GM12865 (cell line): ENCODE results near the gene TRNP1.
A peak's percentile ranks its signal among the peaks of the same experiment; 100 is the strongest.

Experiments
- DNase-seq: peaks from one replicate; pipeline ENCODE4 v3.0.0; 2010; ENCODE audit warnings: low read depth
- H3K4me3 ChIP-seq: 2 replicates; pipeline ENCODE4 v1.5.1; 2011; ENCODE audit warnings: mild to moderate bottlenecking, low read depth, low read length, control low read depth
- TF ChIP-seq, protein P1 (sequence below): IDR thresholded peaks from 2 replicates; pipeline ENCODE4 v1.5.1; 2011; ENCODE audit warnings: low read length, control low read depth, low read depth, inconsistent platforms; ENCODE audit not compliant: insufficient read depth; ENCODE audit errors: missing control alignments

Gene TRNP1

DNA sequence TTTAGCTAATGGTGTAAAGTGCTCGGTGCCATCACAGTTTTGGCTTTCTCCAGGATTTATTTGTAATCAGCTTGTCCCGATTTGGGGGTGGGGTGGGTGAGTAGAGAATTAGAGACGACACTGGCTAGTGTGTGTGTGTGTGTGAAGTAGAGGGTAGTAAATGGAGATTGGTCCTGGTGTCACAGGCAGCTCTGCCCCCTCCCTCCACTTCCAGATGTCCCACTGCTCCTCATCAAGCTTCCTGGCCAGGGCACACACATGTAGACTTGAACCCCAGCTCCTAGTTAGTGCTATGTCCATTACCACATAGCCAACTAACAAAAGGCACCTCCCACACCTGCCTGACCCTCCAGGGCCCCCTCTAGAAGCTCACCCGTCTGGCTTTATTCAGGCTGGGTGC, 3.2 kb downstream of the TRNP1 start:
- H3K4me3 ChIP-seq: no peak overlapping the region

DNA sequence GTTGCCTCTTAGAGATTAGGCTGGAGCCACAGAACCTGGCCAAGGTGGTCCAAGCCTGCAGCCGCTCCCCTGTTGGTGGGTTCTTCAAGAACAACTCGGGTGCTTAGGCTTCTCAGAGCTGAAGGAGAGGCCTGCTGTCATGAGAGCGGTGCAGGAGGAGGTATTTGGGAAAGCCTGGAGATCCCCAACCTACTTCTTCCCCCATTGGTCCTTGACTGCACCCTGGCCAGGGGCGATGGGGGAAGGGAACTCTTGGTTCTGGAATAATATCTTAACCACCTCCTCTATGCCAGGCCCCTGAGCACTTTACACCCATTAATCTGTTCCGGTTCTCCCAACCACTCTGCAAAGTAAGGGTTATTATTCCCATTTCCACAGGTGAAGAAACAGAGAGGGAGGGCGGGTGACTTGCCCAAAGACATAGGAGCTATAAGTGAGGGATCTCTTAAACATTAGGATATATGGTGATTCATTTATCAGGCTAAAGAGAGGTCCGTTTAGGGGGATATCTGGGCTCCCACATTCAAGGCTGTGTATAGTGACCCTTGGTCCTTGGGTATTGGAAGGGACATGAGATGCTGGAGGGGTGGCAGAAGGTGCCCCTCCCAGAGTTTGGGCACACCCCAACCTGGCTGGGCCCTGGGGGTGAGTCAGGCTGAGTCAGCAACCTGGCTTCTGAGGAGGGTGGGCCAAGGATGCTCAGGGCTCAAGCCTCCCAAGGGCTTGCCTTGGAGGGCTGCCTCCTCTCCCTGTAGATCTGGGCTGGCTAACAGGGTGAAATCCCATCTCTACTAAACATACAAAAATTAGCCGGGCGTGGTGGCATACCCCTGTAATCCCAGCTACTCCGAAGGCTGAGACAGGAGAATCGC, 5.2 kb downstream of the TRNP1 start:
- TF ChIP-seq, protein P1, sequence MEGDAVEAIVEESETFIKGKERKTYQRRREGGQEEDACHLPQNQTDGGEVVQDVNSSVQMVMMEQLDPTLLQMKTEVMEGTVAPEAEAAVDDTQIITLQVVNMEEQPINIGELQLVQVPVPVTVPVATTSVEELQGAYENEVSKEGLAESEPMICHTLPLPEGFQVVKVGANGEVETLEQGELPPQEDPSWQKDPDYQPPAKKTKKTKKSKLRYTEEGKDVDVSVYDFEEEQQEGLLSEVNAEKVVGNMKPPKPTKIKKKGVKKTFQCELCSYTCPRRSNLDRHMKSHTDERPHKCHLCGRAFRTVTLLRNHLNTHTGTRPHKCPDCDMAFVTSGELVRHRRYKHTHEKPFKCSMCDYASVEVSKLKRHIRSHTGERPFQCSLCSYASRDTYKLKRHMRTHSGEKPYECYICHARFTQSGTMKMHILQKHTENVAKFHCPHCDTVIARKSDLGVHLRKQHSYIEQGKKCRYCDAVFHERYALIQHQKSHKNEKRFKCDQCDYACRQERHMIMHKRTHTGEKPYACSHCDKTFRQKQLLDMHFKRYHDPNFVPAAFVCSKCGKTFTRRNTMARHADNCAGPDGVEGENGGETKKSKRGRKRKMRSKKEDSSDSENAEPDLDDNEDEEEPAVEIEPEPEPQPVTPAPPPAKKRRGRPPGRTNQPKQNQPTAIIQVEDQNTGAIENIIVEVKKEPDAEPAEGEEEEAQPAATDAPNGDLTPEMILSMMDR: no peak
- DNase-seq: no peak
- no peak overlapping the region for H3K4me3 ChIP-seq

More for the DNA sequence above, 3.2 kb downstream of the TRNP1 start:
- DNase-seq: no peak
- TF ChIP-seq, protein P1: no peak

DNA sequence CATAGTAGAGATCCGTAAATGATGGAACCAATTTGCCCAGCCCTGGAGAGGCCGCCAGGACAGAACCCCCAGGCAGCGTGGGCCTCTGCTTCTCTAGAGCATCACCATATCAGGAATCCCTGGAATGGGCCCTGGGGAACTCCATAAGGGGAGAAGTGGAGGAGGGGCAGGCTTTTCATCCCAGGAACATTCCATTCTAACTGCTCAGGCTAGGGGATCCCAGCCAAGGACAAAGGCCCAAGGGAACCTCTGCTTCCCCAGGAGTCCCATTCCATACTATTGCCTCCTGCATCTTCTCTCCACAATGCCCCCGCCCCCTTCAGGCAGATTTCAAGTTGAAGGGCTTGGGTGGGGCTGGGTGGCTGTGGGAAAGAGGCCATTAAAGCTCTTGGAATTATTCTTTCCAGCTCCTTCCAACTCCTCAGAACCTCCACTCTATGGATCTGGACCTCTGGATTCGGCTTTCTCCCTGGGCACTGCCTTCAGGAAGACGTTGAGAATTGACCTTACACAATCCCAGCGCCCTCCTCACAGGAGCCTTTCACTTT, 6.0 kb downstream of the TRNP1 start:
- TF ChIP-seq, protein P1: no peak
- DNase-seq: no peak
- H3K4me3 ChIP-seq: no peak overlapping the region

DNA sequence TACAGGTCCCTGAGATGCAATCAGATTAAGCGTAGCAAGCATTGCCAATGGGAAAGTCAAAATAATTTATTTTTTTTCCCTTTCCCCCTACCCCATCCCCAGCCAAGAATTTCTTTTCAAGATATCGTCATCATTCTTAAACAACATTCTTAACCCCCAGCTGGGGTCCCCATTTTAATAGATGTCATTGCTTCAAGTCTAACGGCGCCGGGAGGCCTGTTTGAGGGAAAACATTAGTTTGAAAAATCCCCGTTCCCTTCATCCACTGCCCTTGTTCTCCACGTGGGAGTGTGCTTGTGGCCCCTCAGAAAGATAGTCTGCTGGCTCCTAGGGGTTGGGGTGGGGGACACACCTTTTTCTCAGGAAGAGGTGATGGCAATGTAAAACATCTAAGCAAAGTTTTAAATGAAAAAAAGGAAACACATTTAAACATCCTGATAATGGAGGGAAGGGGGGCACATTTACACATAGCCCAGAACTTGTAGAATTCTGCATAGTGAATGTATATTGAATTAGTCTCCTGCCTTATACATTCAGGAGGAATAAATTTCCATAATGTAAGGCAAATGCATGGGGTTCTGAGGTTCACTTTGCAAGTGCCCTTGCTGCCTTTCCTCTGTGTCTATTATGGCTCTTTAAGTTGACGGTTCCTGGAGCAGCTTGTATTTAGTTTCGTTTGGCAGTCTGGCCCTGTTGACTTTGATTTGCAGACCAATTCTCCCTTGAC, 6.8 kb downstream of the TRNP1 start:
- H3K4me3 ChIP-seq: no peak overlapping the region
- DNase-seq: no peak
- TF ChIP-seq, protein P1: no peak

DNA sequence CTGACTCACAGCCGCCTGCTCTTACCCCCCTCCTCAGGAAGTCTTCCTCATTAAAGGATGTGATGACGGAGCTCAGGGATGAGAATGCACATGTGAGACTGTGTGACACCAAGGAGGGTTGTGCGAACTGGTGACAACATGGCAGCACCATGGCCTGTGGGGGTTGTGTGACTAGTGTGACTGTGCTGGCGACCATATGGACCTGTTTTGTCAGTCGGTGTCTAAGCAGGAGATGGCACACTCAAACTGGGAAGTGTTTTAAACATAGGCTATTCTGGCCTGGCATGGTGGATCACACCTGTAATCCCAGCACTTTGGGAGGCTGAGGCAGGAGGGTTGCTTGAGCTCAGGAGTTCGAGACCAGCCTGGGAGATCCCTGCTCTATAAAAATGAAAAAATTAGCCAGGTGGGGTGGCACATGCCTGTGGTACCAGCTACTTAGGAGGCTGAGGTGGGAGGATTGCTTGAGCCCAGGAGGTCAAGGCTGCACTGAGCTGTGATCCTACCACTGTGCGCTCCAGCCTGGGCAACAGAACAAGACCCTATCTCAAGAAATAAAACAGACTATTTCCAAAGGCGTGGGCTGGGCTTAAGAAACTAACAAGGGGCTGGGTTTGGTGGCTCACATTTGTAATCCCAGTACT, 7.4 kb downstream of the TRNP1 start:
- TF ChIP-seq, protein P1: no peak
- DNase-seq: no peak
- no peak overlapping the region for H3K4me3 ChIP-seq

DNA sequence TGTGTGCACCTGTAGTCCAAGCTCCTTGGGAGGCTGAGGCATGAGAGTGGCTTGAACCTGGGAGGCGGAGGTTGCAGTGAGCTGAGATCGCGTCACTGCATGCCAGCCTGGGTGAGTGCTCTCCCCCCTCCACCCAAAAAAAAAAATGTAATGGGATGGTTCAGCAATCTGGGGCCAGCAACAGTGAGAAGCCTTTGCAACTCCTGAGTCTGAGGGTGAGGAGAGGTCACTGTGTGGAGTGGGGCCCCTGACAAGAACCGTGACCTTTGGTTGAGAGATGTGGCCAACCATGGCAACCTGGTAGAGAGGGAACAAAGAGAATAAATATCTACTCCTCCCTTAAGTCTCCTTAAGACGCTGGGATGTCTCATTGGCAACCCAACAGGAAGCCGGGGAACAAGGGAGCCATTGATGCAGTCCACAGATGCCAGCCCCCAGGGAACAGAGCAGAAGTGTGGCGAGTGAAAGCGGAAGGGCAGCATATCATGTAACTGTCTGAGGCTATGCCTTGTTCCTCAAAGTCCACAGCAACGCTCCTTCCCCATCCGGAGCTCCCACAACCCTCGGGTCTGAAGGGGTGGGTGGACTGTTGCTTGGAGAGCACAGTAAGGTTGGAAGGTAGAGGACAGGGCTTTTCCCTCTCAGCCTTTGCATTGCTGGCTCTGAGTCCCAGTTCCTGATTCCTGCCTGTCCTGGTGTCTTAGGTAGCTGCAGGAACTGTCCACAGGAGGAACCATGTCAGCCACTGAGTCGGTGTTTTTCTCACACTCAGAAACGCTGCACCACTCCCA, 8.3 kb downstream of the TRNP1 start:
- peak; percentile 33 for DNase-seq
- H3K4me3 ChIP-seq: no peak overlapping the region
- TF ChIP-seq, protein P1: no peak
